Measurements from ENCODE around the gene CYP2C9.

DNA sequence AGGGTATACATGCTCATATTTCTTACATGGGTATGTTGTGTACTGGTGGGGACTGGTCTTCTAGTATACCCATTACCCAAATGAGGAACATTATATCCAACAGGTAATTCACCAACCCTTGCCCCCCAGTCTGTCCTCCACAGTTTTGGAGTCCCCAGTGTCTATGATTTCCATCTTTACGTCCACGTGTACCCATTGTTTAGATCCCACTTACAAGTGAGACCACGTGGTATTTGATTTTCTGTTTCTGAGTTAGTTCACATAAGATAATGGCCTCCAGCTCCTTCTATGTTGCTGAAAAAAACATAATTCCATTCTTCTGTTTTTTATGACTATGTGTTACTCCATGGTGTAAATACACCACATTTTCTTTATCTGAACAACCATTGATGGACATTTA is 49.3 kb upstream of the CYP2C9 start:
- TF ChIP-seq, protein P1, sequence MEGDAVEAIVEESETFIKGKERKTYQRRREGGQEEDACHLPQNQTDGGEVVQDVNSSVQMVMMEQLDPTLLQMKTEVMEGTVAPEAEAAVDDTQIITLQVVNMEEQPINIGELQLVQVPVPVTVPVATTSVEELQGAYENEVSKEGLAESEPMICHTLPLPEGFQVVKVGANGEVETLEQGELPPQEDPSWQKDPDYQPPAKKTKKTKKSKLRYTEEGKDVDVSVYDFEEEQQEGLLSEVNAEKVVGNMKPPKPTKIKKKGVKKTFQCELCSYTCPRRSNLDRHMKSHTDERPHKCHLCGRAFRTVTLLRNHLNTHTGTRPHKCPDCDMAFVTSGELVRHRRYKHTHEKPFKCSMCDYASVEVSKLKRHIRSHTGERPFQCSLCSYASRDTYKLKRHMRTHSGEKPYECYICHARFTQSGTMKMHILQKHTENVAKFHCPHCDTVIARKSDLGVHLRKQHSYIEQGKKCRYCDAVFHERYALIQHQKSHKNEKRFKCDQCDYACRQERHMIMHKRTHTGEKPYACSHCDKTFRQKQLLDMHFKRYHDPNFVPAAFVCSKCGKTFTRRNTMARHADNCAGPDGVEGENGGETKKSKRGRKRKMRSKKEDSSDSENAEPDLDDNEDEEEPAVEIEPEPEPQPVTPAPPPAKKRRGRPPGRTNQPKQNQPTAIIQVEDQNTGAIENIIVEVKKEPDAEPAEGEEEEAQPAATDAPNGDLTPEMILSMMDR (IDR thresholded peaks at IDR 0.05 in 8 of 11, conservative IDR thresholded peaks at IDR 0.05 in 3 of 11): no peak
- no peak for TF ChIP-seq POLR2A (IDR thresholded peaks at IDR 0.05)
